IMR-90 (cell line): ENCODE measurements around the gene AHNAK. TPM values are rescaled to one million over a fixed set of nuclear protein-coding genes. Genes with fewer than 3 reads are reported as not detected.

Experiments
- ATAC-seq: fragments of 200-7000 bp; cut with Tn5 transposase; 2 replicates; pipeline ENCODE4 v1.9.1; 2020; ENCODE audit warnings: low read depth, mild to moderate bottlenecking, moderate library complexity
- BruUV-seq: library from RNA; stranded (reverse); fragments of 400-500 nt; replicated peaks from 2 replicates; lab custom pipeline; 2021; lab: Mats Ljungman, UMichigan
- CTCF ChIA-PET: fragments of 300-600 bp; formaldehyde crosslinking; extraction: SDS; loops from one replicate; lab custom pipeline; 2021; ENCODE audit warnings: antibody characterized with exemption; lab: Yijun Ruan, JAX
- POLR2A ChIA-PET: fragments of 300-600 bp; sonication (Branson Sonifier 250); formaldehyde crosslinking; loops from one replicate; lab custom pipeline; 2022; ENCODE audit warnings: antibody characterized with exemption; ENCODE audit not compliant: unreplicated experiment; lab: Charles Lee
- DNase-seq: peaks from one replicate; pipeline ENCODE4 v3.0.0; 2013
- H2AFZ ChIP-seq: replicated peaks from 2 replicates; pipeline ENCODE3; 2013; ENCODE audit warnings: low read length, mild to moderate bottlenecking; ENCODE audit not compliant: poor library complexity
- H2AK5ac ChIP-seq: 2 replicates; pipeline ENCODE4 v1.6.1; 2013; ENCODE audit warnings: low read depth, low read length, inconsistent platforms
- H2AK9ac ChIP-seq: replicated peaks from 2 replicates; pipeline ENCODE3; 2013; ENCODE audit warnings: mild to moderate bottlenecking, low read depth, low read length, moderate library complexity; ENCODE audit not compliant: poor library complexity
- H2BK120ac ChIP-seq: 2 replicates; pipeline ENCODE4 v1.6.1; 2013; ENCODE audit warnings: low read depth, low read length, inconsistent platforms
- H2BK15ac ChIP-seq: 3 replicates; pipeline ENCODE4 v1.6.1; 2013; ENCODE audit warnings: low read depth, low read length, inconsistent platforms
- H2BK20ac ChIP-seq: 2 replicates; pipeline ENCODE4 v1.6.1; 2013; ENCODE audit warnings: low read depth, mild to moderate bottlenecking, inconsistent platforms, low read length, moderate library complexity
- H2BK5ac ChIP-seq: 2 replicates; pipeline ENCODE4 v1.6.1; 2013; ENCODE audit warnings: mild to moderate bottlenecking, low read depth, low read length, inconsistent platforms; ENCODE audit not compliant: poor library complexity, severe bottlenecking
- H3K14ac ChIP-seq: replicated peaks from 2 replicates; pipeline ENCODE4 v1.6.1; 2013; ENCODE audit warnings: low read depth, low read length, inconsistent platforms
- H3K18ac ChIP-seq: 2 replicates; pipeline ENCODE4 v1.6.1; 2013; ENCODE audit warnings: low read depth, low read length, control low read depth
- H3K23ac ChIP-seq: 2 replicates; pipeline ENCODE4 v1.6.1; 2013; ENCODE audit warnings: low read depth, low read length, inconsistent platforms
- H3K27ac ChIP-seq: 2 replicates; pipeline ENCODE4 v1.5.1; 2013; ENCODE audit warnings: mild to moderate bottlenecking, control low read depth, low read length; ENCODE audit not compliant: insufficient read depth
- H3K27me3 ChIP-seq: 2 replicates; pipeline ENCODE4 v1.6.1; 2013; ENCODE audit warnings: low read length; ENCODE audit not compliant: control insufficient read depth, insufficient read depth
- H3K36me3 ChIP-seq: 2 replicates; pipeline ENCODE4 v1.6.1; 2013; ENCODE audit warnings: low read length, mixed read lengths; ENCODE audit not compliant: control insufficient read depth, insufficient read depth
- H3K4ac ChIP-seq: 2 replicates; pipeline ENCODE4 v1.6.1; 2013; ENCODE audit warnings: low read depth, low read length, inconsistent platforms
- H3K4me1 ChIP-seq: 2 replicates; pipeline ENCODE4 v1.6.1; 2013; ENCODE audit warnings: low read length, mixed read lengths; ENCODE audit not compliant: control insufficient read depth, insufficient read depth
- H3K4me2 ChIP-seq: 2 replicates; pipeline ENCODE4 v1.6.1; 2013; ENCODE audit warnings: low read depth, mild to moderate bottlenecking, control low read depth, low read length, moderate library complexity
- H3K4me3 ChIP-seq: 2 replicates; pipeline ENCODE4 v1.5.1; 2013; ENCODE audit warnings: low read depth, mild to moderate bottlenecking, control low read depth, low read length, moderate library complexity; ENCODE audit not compliant: insufficient read depth
- H3K56ac ChIP-seq: 2 replicates; pipeline ENCODE4 v1.6.1; 2013; ENCODE audit warnings: low read length, inconsistent platforms; ENCODE audit not compliant: insufficient read depth; ENCODE audit errors: extremely low read depth
- H3K79me1 ChIP-seq, 2 experiments: 2 replicates each; pipeline ENCODE4 v1.6.1; 2013; ENCODE audit warnings: low read length in 2 of 2, inconsistent platforms in 1 of 2, low read depth in 1 of 2
- H3K9ac ChIP-seq: 2 replicates; pipeline ENCODE4 v1.6.1; 2013; ENCODE audit warnings: low read depth, low read length, control low read depth
- H3K9me1 ChIP-seq: 2 replicates; pipeline ENCODE4 v1.6.1; 2013; ENCODE audit warnings: low read length, inconsistent platforms; ENCODE audit not compliant: insufficient read depth
- H3K9me3 ChIP-seq: 2 replicates; pipeline ENCODE4 v1.6.1; 2013; ENCODE audit warnings: low read length; ENCODE audit not compliant: control insufficient read depth, insufficient read depth
- H4K20me1 ChIP-seq: 2 replicates; pipeline ENCODE4 v1.6.1; 2013; ENCODE audit warnings: low read length, inconsistent platforms; ENCODE audit not compliant: insufficient read depth
- H4K5ac ChIP-seq: 2 replicates; pipeline ENCODE4 v1.6.1; 2013; ENCODE audit warnings: mild to moderate bottlenecking, low read depth, low read length, control low read depth
- H4K8ac ChIP-seq, 2 experiments: 2 replicates each; pipeline ENCODE4 v1.6.1; 2013; ENCODE audit warnings: low read depth in 2 of 2, low read length in 2 of 2, control low read depth in 1 of 2, inconsistent platforms in 1 of 2
- H4K91ac ChIP-seq: 2 replicates; pipeline ENCODE4 v1.6.1; 2013; ENCODE audit warnings: low read depth, low read length, inconsistent platforms; ENCODE audit not compliant: insufficient read depth
- BHLHE40 ChIP-seq: fragments of 150-350 bp; IDR thresholded peaks from 2 replicates; pipeline ENCODE4 v1.6.1; 2016; ENCODE audit warnings: mild to moderate bottlenecking, low read depth, low read length
- CEBPB ChIP-seq: IDR thresholded peaks from 2 replicates; pipeline ENCODE4 v1.6.1; 2012; ENCODE audit warnings: low read depth, low read length, improper control_type of control experiment
- CHD1 ChIP-seq: IDR thresholded peaks from 2 replicates; pipeline ENCODE4 v1.6.1; 2012; ENCODE audit warnings: low read depth, low read length, improper control_type of control experiment
- FOS ChIP-seq: fragments of 150-350 bp; IDR thresholded peaks from 2 replicates; pipeline ENCODE4 v1.6.1; 2016; ENCODE audit warnings: low read depth, low read length
- MAFK ChIP-seq: IDR thresholded peaks from 2 replicates; pipeline ENCODE4 v1.6.1; 2012; ENCODE audit warnings: low read depth, low read length, improper control_type of control experiment
- MAZ ChIP-seq: IDR thresholded peaks from 2 replicates; pipeline ENCODE4 v1.6.1; 2012; ENCODE audit warnings: low read depth, mild to moderate bottlenecking, low read length, improper control_type of control experiment, moderate library complexity, borderline replicate concordance
- MXI1 ChIP-seq: IDR thresholded peaks from 2 replicates; pipeline ENCODE4 v1.6.1; 2012; ENCODE audit warnings: low read depth, mild to moderate bottlenecking, low read length, moderate library complexity, borderline replicate concordance
- NFE2L2 ChIP-seq: fragments of 150-350 bp; IDR thresholded peaks from 2 replicates; pipeline ENCODE4 v1.6.1; 2016; ENCODE audit warnings: low read depth, mild to moderate bottlenecking, low read length
- POLR2A ChIP-seq: IDR thresholded peaks from 2 replicates; pipeline ENCODE4 v1.6.1; 2012; ENCODE audit warnings: mild to moderate bottlenecking, low read depth, low read length
- RAD21 ChIP-seq: IDR thresholded peaks from 2 replicates; pipeline ENCODE4 v1.6.1; 2012; ENCODE audit warnings: low read length, improper control_type of control experiment
- RCOR1 ChIP-seq: IDR thresholded peaks from 2 replicates; pipeline ENCODE4 v1.6.1; 2012; ENCODE audit warnings: mild to moderate bottlenecking, low read length, improper control_type of control experiment; ENCODE audit not compliant: insufficient replicate concordance
- RFX5 ChIP-seq: IDR thresholded peaks from 2 replicates; pipeline ENCODE4 v1.8.0; 2012; ENCODE audit warnings: low read depth, mild to moderate bottlenecking, low read length, moderate library complexity
- SMC3 ChIP-seq: fragments of 150-350 bp; IDR thresholded peaks from 2 replicates; pipeline ENCODE4 v1.6.1; 2016; ENCODE audit warnings: low read depth, mild to moderate bottlenecking, antibody characterized with exemption, low read length, moderate library complexity
- USF2 ChIP-seq: fragments of 150-350 bp; IDR thresholded peaks from 2 replicates; pipeline ENCODE4 v1.6.1; 2017; ENCODE audit warnings: mild to moderate bottlenecking, antibody characterized with exemption, low read length, low read depth
- WGBS, 2 experiments: methylation state at CpG; one replicate each; pipeline versions ENCODE4 v1.1.5 to v1.1.7; 2013; ENCODE audit warnings: missing lambda C conversion rate in 2 of 2; ENCODE audit not compliant: insufficient read length in 1 of 2; ENCODE audit errors: extremely low coverage in 2 of 2; 5-methylcytosine and 5-hydroxymethylcytosine counted together
- dilution Hi-C: fragments of 300-500 bp; cut with HindIII; formaldehyde crosslinking; loops from one replicate; pipeline ENCODE4 v1.14.3; 2018; ENCODE audit warnings: low sequenced_read_pairs; ENCODE audit not compliant: unreplicated experiment
- in situ Hi-C: fragments of 300-500 bp; cut with MboI; formaldehyde crosslinking; loops from 3 replicates; pipeline ENCODE4 v1.14.3; 2019; ENCODE audit warnings: low sequenced_read_pairs, inconsistent platforms, mixed read lengths
- intact Hi-C: fragments of 100-400 bp; cut with micrococcal nuclease; formaldehyde crosslinking; loops from 2 replicates; pipeline ENCODE4 v1.10.0; 2022
- polyA plus RNA-seq, 3 experiments: library from polyadenylated mRNA; depleted of rRNA; stranded (reverse); fragments of >200 nt; gene quantifications; 2 replicates each; pipeline ENCODE4 v1.2.3, GENCODE V29; 2012; ENCODE audit warnings: low replicate concordance in 1 of 3
- total RNA-seq: library from RNA; depleted of rRNA; stranded (reverse); fragments of >200 nt; gene quantifications from 2 replicates; pipeline ENCODE4 v1.2.3, GENCODE V29; 2012
- TF ChIP-seq, protein P1 (sequence below): fragments of 150-350 bp; IDR thresholded peaks from 2 replicates; pipeline ENCODE4 v1.6.1; 2016; ENCODE audit warnings: low read depth, mild to moderate bottlenecking, low read length, moderate library complexity, borderline replicate concordance
- TF ChIP-seq, protein P2 (sequence below): conservative IDR thresholded peaks from 2 replicates; pipeline ENCODE4 v1.5.1; 2012; ENCODE audit warnings: mild to moderate bottlenecking, low read depth, low read length, improper control_type of control experiment

The AHNAK gene
- total and polyA plus RNA-seq, 2 of the 4 experiments (the other 2 are of a cell fraction), result 95.1 to 695 TPM

DNA sequence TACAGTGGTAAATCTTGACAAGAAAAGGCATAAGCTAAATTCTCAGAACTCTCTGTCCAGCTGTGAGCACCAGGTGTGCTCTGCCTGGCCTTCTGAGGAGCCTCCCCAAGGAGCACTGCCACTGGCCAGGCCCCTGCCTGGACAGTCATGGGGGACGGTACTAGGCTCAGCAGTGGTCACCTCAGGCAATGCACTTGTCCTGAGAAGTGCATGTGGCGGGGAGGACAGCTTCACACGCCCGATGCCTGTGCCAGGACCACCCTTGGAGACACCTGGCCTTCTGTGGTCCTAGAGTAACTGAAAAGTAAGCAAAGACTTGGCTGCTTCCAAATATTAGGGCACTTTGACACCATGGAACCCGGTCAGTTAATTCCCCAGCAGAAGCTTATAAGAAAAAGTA, 156.4 kb downstream of the AHNAK start:
- Histone ChIP-seq H2BK20ac (no peak overlapping the region), H3K4me2 (no peak overlapping the region), H2BK15ac (no peak overlapping the region), H4K8ac (no peak overlapping the region), H2AK5ac (no peak overlapping the region), H3K14ac (no peak overlapping the region), H3K18ac (no peak overlapping the region), H2BK5ac (no peak overlapping the region), H3K4ac (no peak overlapping the region), H3K9me1 (no peaks in the 10 kb centered on the region), H3K4me3 (no peak overlapping the region), H2AFZ (peak overlapping the region; percentile 36), H4K5ac (no peak overlapping the region), H3K27ac (no peak overlapping the region), H2BK120ac (no peak overlapping the region), H3K9ac (no peak overlapping the region), H3K79me1 (no peaks in the 10 kb centered on the region; a peak in 1 of 4 replicates), H3K27me3 (peaks cover 13% of the 10 kb centered on the region), H4K91ac (no peak overlapping the region), H4K20me1 (no peaks in the 10 kb centered on the region), H3K23ac (no peak overlapping the region), H3K9me3 (no peaks in the 10 kb centered on the region), H3K36me3 (no peaks in the 10 kb centered on the region), H3K4me1 (peaks cover 7% of the 10 kb centered on the region; the same call in 1 of the 2 replicates), H3K56ac (no peak overlapping the region), H2AK9ac (no peak overlapping the region)
- dilution Hi-C loops, result no loop called here
- WGBS, 2 experiments, result 60% methylated on average over 1 of the region's 5 CpGs; no CpG with 5 or more reads in 1 of the 2 experiments
- ChIA-PET CTCF (no interaction called here), POLR2A (interaction anchor here (0.5 kb wide), 1 partner anchor 232 kb away, joined by 5 read pairs; the partner anchor contains the start of gene B3GAT3)
- in situ Hi-C loops, result loop anchor here (10.0 to 25.0 kb wide), 2 partner anchors 305 to 472 kb away; no protein-coding TSS in a partner anchor
- DNase-seq, result no peak
- no peak for ATAC-seq
- no TSS peak for BruUV-seq
- intact Hi-C loops, result no loop called here
- TF ChIP-seq, protein P1, sequence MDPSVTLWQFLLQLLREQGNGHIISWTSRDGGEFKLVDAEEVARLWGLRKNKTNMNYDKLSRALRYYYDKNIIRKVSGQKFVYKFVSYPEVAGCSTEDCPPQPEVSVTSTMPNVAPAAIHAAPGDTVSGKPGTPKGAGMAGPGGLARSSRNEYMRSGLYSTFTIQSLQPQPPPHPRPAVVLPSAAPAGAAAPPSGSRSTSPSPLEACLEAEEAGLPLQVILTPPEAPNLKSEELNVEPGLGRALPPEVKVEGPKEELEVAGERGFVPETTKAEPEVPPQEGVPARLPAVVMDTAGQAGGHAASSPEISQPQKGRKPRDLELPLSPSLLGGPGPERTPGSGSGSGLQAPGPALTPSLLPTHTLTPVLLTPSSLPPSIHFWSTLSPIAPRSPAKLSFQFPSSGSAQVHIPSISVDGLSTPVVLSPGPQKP, result no peak
- TF ChIP-seq FOS (no peak), BHLHE40 (no peak), SMC3 (no peak), MAFK (no peak), RAD21 (no peak), RFX5 (no peak), CHD1 (no peak), MAZ (no peak), RCOR1 (no peak), USF2 (no peak), POLR2A (no peak), NFE2L2 (no peak), MXI1 (no peak), CEBPB (no peak)
- TF ChIP-seq, protein P2, sequence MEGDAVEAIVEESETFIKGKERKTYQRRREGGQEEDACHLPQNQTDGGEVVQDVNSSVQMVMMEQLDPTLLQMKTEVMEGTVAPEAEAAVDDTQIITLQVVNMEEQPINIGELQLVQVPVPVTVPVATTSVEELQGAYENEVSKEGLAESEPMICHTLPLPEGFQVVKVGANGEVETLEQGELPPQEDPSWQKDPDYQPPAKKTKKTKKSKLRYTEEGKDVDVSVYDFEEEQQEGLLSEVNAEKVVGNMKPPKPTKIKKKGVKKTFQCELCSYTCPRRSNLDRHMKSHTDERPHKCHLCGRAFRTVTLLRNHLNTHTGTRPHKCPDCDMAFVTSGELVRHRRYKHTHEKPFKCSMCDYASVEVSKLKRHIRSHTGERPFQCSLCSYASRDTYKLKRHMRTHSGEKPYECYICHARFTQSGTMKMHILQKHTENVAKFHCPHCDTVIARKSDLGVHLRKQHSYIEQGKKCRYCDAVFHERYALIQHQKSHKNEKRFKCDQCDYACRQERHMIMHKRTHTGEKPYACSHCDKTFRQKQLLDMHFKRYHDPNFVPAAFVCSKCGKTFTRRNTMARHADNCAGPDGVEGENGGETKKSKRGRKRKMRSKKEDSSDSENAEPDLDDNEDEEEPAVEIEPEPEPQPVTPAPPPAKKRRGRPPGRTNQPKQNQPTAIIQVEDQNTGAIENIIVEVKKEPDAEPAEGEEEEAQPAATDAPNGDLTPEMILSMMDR, result no peak
